Brain pericyte (primary cell): ENCODE results near the gene TMX4.

Experiments used
- DNase-seq: peaks from one replicate; pipeline ENCODE4 v3.0.0-alpha.2; 2012; ENCODE audit warnings: low read depth, low spot score

The TMX4 gene

DNA sequence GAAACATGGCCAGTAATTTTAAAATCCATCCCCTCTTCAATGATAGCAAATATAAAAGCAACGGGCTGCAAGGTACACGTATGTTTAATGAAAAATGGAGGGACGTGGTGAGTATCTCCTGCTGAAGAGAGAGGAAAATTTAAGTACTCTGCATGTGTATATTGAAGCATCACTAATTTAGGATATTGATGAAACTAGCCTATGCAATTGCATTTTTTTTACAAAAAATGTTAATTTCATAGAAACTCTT, 362 bp upstream of the TMX4 start:
- no peak for DNase-seq

DNA sequence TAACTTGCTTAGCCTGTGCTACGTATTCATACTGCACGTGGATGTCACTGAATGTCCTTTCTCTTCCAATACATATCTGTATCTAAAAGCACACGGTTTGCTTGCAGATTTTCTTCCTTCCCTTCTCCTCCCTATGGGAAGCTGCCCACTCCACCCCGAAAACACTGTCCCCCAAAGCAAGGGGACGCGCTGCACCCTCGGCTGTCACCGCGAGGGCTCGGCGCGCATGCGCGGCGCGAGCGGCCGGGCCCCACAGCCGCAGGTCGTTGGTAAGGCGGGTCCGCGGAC, 659 bp downstream of the TMX4 start:
- DNase-seq: no peak

DNA sequence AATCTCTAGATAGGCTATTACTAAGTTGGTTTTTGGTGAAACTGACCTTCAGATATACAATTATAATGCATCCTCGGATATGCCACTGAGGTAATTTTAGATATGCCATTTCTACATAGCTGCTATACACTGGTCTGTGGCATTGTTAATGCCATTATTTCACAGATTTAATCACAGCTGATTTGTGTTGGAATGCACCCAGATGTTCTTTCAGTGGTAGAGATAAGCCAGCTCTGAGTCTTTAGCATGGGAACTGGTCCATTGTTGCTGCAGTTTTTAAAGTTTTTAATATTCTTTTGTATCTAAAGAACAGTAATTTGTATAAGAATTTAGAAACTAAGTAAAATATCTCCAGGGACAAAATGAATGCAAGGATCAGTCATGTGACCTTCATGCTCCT, 6.8 kb downstream of the TMX4 start:
- no peak for DNase-seq

DNA sequence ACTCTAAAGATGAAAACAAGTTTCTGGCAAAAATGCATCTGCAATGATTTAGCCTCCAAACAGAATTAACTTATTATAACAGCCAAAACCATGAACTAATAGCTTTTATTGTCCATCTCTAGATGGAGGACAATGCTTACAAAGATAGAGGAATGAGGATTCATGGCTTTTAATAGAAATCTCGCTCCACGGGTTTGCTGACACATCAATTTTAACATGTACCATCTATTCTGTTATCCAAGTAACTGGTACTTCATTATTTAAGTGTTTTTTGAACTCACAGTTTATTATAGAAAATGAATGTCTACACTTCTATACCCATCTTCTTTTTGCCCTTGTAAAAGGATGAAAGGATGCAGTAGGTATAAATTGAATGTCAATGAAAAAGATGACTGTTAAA, 10.8 kb downstream of the TMX4 start:
- DNase-seq: no peak

DNA sequence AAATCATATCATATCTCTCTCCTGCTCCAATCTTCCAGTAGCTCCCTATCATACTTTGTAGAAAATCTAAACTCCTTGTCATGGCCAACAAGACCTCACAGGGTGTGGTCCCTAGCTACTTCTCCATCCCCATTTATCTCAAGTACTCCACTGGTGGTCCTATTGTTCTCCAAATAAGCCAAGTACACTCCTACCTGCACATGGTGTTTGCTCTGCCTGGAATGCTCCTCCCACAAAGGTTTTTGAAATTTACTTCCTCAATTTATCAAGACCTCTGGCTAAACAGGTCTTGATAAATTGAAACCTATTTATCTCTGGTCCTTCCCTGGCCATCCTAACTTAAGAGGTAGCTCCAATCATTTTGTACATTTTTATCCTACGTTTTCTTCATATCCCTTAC, 12.1 kb downstream of the TMX4 start:
- no peak for DNase-seq

DNA sequence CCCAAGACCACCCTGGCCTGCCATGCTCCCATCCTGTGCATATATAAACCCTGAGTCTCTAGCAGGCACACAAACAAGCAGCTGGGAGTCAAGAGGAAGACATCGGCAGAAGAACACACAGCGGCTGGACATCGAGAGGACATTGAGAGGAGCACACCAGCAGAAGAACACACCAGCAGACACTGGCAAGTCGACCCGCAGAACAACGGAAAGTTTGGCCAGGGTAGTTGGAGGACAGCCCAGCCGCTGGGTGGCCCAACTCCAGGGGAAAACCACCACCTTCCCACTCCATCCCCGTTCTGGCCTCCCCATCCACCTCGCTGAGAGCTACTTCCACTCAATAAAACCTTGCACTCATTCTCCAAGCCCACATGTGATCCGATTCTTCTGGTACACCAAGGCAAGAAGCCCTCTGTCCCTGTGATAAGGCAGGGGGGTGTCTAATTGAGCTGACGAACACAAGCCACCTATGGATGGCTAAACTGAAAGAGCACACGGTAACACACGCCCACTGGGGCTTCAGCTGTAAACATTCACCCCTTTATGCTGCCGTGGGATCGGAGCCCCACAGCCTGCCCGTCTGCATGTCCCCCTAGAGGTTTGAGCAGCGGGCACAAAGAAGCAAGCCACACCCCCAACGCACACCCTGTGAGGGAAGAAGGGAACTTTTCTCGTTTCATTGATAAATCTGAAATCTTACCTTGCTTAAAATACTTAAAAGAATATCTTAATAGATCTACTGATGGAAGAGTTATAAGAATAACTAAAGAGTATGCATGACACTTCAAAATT, 13.8 kb downstream of the TMX4 start:
- no peak for DNase-seq

DNA sequence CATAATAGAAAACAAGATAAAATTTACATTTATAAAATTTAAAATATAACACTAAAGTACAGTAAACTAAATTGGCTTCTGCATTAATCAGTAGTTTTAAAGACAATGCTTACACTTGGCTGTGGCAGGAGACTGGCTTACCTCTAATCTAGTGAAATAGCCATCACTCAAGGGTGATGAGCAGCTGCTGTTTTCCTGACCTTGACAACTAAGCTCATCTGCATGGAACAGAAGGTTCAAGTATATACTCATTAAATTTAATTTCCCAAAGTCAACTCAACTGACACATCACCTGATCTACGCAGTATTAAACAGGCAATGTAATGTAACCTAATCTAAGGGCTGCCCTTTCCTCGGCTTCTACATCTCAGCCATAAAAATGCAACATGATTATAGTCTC, 14.5 kb downstream of the TMX4 start:
- no peak for DNase-seq

DNA sequence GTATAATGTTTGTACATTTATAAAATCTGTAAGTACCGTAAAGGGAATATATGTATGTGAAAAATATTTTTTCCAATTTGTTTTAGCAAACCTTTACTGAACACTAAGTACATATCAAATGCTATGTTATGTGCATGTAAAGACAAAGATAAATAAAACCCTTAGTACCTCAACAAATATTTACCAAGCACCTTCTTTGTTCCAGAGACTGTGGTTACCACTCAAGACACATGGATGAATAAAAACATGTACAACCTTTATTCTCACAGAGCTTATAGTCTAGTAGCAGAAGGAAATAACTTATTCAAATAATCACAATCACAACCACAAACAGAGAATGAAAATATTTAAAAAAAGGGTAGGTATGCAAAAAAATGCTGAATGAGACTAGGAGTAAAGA, 17.5 kb downstream of the TMX4 start:
- DNase-seq: no peak

DNA sequence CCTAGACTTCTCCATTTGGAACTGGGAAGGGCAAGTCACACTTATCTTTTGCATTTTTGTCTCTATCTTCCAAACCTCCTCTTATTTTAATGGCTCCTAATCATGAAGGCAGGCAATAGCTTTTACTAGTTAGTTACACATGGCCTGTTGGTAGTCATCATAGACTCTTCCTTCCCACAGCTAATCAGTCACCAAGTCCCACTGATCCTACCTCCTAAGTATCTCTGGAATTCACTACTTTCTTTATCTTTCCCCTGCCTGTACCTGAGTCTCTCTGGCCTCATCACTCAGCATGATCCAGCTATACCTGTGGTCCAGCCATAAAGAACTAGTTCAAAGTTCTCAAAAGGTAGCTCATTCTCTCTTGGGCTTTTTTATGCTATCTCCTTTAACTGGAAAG, 18.8 kb downstream of the TMX4 start:
- no peak for DNase-seq

DNA sequence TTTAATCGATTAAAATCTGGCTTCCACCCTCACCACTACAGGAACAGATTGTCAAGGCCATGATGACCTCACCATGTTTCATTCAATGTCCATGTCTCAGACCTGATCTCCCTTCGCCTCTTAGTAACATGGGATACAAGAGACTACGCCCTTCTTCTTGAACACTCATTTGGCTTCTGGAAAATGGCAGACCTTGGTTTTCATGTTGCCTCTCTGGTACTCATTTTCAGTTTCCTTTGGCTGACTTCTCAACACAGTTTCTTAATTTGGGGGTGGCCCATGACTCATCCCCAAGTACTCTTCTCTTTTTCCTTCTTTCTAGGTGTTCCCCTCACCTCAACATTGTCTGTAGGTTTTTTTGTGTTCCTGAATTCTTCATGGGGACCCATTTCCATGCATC, 22.7 kb downstream of the TMX4 start:
- no peak for DNase-seq

DNA sequence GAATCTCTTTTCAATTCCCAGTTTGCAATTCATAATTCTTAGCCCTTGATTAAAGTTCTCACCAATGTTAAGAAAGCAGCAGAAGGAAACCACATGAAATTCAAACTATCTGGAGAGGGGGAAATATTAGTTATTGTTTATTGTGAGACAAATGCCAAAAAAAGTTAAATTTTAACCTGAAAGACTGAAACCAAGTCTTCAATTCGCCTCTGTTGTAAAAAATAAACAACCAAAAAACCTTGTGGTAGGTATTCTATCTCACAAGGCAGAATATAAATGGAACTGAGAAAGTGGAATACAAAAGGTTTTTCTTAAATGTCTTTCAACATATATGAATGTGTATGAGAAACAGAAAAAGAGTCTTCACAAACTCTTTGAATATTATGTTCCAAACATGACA, 24.8 kb downstream of the TMX4 start:
- DNase-seq: no peak

DNA sequence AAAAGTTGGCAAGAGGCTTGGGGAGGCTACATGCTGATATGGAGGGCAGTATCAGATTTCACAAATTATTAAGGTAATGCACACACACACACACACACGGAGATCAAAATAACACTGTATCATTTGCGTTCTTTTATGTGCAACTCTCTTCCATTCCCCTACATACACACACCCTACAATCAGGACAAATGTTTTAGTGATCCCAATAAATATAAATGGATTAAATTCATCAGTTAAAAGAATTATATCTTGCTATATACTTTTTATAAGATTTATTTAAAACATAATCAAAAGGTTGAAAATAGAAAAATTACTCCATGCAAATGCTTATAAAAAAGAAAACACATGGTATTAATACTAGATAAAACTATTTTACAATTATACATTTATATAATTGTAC, 25.9 kb downstream of the TMX4 start:
- DNase-seq: no peak

DNA sequence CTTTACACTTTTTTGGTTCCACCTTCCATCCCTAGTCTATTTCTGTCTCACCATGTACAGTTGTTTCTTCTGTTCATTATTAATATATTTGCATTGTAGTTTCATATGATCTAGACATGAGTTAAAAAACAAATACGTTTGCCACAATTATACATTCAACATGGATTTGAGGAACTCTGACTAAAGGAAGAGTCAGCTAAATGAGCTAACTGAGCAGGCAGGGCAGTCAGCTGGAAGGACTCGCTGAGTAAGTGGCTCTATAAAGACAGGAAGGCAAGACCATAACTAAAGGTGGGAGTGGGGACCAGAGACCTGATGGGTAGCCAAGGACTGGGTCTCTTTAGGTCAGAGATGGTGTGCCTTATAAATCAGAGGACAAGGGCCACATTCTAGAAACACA, 26.3 kb downstream of the TMX4 start:
- DNase-seq: no peak

DNA sequence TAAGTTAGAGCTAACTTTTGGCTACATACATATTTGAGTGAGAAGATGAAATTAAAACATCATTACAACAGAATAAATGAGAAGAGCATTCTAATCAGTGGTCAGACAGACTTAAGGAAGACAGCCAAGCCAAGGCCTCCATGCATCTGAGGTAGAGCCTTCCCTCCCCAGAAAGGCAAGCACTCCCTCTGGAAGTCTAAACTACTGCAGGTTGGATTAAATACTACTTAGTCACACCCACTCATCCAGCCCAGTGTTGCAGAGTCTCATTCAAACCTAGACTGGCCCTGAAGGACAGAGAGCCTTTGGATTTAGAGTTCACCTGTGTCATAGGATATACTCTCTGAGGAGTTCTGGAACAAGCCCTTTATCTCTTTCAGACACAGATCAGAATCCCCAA, 29.2 kb downstream of the TMX4 start:
- DNase-seq: no peak

DNA sequence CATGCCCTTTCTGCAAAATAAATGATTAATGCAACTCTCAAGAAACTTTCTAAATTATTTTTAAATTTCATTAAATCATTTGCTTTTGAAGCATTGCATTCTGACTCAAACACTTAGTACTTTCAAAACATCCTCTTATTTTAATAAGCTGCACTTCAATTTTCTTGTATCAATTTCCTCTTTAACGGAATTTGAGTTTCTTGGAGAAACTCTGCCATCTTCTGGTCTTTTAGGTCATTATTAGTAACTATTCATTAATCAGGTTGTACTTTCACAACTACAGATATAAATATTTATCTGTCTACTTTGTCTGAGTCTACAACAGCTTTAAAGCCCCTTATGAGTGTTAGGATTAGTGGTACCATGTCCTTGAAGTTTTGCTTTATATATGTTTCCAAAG, 30.2 kb downstream of the TMX4 start:
- no peak for DNase-seq

DNA sequence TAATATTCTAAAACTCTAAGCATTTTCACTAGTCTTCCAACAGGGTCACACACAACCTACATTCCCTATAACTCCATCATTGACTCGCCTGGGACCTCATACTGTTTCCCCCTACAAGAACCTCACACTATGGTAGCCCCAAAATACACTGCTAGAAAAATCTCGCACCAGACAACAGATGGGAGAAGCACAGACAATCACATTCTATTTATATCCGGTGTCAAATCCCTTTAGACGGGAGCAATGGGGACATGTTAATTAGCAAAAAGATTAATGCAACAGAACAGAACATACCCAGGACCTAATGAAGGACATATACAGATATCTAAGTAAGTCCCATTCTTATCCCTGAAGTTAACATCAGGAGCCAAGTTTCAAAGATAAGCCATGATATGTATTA, 33.6 kb downstream of the TMX4 start:
- no peak for DNase-seq

DNA sequence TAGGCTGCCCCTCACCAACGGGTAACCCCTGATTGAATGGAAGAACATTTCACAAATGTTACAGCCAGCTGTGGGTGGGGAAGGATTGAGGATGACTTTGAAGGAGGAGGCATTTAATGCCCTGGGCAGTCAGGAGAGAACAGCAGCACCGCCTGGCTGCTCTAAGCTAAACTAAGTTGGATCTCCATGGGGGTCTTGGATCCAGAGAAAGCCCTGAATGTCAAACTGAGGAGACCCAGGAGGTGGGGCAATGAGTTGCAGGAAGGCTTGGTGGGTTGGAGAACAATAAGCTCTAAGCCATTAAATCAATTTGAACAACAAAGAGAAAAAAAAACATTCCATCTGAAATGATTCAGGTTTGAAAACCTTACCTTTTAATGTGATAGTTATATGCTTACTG, 35.4 kb downstream of the TMX4 start:
- no peak for DNase-seq

DNA sequence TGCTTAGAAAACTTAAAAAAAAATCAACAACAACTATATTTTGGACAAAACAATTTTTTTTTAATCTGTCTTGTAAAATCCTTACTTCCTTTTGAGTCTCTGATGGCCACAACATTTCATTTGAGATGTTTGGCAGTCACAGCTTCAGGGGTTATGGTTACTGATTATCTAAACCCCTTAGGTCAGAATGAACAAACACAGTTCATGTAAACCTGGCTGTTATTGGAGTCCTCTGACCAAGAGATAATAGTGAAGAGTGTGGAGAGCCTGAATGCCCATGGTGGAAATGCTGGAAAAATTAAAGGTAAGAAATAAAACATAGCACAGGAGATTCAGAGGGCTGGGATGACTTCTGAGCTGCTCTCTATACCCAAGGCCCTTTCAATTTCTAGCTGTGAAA, 38.2 kb downstream of the TMX4 start:
- DNase-seq: no peak

DNA sequence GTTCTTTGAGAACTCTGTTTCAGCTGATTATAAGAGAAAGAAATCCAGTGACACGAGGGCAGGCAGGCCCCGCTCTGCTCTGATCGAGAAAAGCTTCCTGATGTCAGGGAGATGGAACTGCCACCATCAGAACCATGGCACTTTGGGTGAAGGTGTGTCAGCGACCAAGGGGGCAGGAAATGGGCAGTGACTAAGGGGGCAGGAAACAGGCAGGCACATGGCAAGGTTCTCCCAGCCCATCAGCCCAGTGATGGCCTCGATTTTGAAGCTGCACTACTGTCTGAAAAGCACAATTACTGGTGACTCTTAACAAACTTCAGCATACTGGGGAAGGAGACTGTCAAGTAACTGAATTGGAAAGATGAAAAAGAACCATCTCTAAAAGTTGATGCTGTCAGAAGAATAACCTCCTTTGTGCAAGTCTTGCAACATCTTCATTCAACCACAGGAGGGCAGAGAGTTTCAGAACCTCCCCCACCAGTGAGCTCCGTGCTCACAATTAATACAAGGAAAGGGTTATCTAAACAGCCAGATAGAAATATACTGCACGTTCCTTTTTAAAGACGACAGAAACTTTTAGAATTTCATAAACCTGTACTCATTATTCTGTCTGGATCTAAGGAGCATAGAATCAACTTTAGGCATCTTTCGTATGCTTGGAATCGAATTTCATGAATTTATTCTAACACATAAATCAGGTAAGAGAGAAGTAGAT, 39.1 kb downstream of the TMX4 start:
- DNase-seq: no peak

DNA sequence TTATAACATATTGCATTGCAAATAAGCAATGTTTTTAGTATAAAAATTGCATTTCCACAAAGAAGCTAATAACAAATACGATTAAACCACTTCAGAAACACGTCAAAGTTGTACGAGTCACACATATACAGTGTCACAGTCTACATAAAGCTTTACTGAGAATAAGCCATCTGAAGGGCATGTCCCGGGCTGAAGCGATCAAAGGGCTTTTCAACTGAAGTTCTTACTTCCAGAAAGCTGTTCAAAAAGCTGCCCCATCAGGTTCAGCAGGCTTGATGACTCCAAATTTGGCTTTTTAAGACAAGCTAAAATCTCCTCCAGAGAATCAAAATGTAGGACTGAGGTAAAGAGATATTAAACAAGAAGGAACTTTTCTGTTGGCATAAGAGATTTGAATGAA, 41.9 kb downstream of the TMX4 start:
- no peak for DNase-seq

DNA sequence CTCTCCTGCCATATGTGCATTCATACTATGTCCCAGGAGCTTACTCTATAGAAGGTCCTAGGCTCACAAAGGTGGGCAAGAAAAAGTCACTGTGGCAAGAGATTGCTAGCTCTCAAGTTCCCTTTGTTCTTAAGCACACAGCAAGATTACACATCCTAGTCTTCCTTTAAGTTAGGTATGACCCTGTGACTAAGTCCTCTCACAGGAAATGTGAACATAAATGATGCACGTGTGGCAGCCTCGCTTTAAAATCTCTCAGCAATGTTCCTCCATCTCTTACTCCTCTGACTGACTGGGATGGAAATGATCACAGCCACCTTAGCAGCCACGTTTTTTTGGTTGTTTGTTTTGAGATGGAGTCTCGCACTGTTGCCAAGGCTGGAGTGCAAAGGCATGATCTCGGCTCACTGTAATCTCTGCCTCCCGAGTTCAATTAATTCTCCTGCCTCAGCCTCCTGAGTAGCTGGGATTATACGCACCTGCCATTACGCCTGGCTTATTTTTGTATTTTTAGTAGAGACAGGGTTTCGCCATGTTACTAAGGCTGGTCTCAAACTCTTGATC, 43.6 kb downstream of the TMX4 start:
- DNase-seq: no peak

DNA sequence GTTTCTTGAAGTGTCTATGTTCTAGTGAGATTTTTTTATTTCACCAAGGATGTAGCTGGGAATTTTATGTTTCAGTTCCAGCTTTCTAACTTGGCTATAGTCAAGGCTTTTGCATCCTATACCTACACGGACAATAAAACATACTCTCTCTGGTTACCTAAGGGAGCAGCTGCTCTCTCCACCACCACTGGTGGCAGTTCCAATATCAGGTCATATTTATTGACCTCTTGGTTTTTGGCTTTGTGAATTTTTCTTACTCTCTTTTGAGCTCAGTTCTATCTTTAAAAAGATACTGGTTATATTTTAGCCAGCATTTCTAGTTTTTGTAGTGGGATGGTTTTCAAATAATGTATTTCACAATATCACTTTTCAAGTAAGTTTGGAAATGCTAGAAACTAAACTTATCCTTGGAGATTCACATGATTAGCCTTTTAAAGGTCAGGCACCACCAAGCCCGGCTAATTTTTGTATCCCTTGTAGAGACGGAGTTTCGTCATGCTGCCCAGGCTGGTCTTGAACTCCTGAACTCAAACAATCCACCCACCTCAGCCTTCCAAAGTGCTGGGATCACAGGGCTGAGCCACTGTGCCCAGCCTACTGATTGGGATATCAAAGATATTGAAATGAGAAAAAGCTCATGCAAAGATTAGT, 44.7 kb downstream of the TMX4 start:
- no peak for DNase-seq

DNA sequence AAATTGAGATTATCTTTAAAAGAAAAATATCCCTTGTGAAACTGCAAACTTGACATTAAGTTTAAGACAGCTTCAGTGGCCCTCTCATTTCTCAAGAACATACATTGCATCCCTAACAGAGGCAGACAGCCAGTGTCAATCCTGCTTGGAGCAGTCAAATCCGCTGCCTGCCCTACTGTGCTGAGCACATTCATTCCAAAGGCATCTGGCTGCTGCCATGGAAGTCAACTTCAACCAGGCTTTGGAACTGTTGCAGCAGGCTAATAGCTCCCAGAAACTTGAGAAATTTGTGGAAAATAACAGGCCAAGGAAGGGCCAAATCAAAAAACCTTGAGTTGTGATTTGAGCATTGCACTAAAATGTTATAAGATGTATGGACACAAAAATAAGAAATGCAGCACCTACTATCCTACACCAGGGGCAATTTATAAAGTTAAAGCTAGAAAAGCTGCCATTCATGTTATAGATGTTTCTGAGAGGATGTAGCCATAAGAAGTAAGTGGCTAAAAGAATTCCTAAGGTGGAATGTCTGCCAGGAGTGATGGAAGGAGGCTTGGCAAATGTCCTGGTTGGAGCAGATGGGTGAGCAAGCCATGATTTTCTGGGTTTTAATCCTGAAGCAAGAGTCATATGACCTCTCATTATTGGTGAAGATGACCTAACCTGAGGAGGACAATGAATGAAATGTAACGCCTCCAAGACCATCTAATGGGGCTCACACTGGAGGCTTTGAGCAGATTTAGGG, 47.9 kb downstream of the TMX4 start:
- no peak for DNase-seq
